BE2C (cell line): ENCODE measurements around the gene CSNK2B. TPM values are rescaled to one million over a fixed set of nuclear protein-coding genes. Genes with fewer than 3 reads are reported as not detected.

Source experiments
- DNase-seq: peaks from one replicate; pipeline ENCODE4 v3.0.0-alpha.2; 2020
- H3K27me3 ChIP-seq: fragments of 250-450 bp; sonication (Bioruptor Pico); 2 replicates; pipeline ENCODE4 v1.5.1; 2020; ENCODE audit warnings: mild to moderate bottlenecking
- H3K36me3 ChIP-seq: fragments of 250-450 bp; sonication (Bioruptor Pico); 2 replicates; pipeline ENCODE4 v1.5.1; 2020; ENCODE audit warnings: mild to moderate bottlenecking
- H3K4me1 ChIP-seq: fragments of 250-450 bp; sonication (Bioruptor Pico); 2 replicates; pipeline ENCODE4 v1.5.1; 2020
- H3K4me3 ChIP-seq: 2 replicates; pipeline ENCODE4 v1.5.1; 2011; ENCODE audit warnings: low read depth, low read length
- H3K9me3 ChIP-seq: fragments of 250-450 bp; sonication (Bioruptor Pico); 2 replicates; pipeline ENCODE4 v1.5.1; 2020
- polyA plus RNA-seq: library from polyadenylated mRNA; unstranded; fragments of >200 nt; gene quantifications from one replicate; pipeline ENCODE4 v1.2.1, GENCODE V29; 2012; ENCODE audit warnings: low read depth, missing spikeins; ENCODE audit not compliant: insufficient read length, insufficient read depth
- TF ChIP-seq, protein P1 (sequence below): IDR thresholded peaks from 2 replicates; pipeline ENCODE4 v1.5.1; 2012; ENCODE audit warnings: mild to moderate bottlenecking, low read depth, low read length

The CSNK2B gene
- 388 TPM for polyA plus RNA-seq

DNA sequence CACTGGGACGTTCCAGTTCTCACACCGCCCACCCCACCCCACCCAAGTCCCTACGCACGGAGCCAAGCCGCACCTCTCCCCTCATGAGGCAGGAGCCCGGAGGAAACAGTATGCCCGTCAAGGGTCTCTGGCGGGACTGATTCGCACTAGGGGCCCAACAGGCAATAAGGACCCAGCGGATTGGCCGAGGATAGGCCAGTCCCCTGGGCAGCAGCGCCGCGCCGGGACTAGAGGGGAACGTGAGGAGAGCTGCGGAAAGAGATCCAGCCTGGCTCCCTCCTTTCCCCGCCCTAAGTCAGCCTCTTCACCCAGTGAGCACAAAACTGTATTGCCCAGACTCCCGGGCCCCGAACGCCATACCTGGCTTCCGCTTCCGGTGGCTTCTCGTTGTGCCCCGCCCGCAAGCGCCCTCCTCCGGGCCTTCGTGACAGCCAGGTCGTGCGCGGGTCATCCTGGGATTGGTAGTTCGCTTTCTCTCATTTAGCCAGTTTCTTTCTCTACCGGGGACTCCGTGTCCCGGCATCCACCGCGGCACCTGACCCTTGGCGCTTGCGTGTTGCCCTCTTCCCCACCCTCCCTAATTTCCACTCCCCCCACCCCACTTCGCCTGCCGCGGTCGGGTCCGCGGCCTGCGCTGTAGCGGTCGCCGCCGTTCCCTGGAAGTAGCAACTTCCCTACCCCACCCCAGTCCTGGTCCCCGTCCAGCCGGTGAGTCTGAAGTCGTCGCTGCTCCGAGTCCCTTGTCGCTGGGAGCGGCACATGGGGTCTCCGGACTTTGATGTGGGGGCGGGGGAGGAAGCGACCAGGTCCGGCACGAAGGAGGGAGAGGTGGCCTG lies at the start of gene CSNK2B:
TSS of gene CSNK2B (plus strand) at position 580 of the 836 bp plus-strand sequence. CDS start 752 bp downstream, outside the sequence.
- peak; percentile 98 for DNase-seq
- TF ChIP-seq, protein P1, sequence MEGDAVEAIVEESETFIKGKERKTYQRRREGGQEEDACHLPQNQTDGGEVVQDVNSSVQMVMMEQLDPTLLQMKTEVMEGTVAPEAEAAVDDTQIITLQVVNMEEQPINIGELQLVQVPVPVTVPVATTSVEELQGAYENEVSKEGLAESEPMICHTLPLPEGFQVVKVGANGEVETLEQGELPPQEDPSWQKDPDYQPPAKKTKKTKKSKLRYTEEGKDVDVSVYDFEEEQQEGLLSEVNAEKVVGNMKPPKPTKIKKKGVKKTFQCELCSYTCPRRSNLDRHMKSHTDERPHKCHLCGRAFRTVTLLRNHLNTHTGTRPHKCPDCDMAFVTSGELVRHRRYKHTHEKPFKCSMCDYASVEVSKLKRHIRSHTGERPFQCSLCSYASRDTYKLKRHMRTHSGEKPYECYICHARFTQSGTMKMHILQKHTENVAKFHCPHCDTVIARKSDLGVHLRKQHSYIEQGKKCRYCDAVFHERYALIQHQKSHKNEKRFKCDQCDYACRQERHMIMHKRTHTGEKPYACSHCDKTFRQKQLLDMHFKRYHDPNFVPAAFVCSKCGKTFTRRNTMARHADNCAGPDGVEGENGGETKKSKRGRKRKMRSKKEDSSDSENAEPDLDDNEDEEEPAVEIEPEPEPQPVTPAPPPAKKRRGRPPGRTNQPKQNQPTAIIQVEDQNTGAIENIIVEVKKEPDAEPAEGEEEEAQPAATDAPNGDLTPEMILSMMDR: 0 out of 2 replicates have a peak, but pooled peaks have one; percentile 5
- Histone ChIP-seq H3K27me3 (no peaks in the 10 kb centered on the region), H3K9me3 (no peaks in the 10 kb centered on the region), H3K4me1 (no peaks in the 10 kb centered on the region), H3K36me3 (peaks cover 44% of the 10 kb centered on the region), H3K4me3 (peak within 1 kb of the TSS; percentile 87)

- Histone ChIP-seq H3K9me3 (no peaks in the 10 kb centered on the region), H3K27me3 (no peaks in the 10 kb centered on the region), H3K4me3 (no peak overlapping the region), H3K4me1 (no peaks in the 10 kb centered on the region), H3K36me3 (peaks cover 5% of the 10 kb centered on the region; the same call in 1 of the 2 replicates)
- TF ChIP-seq, protein P1: no peak
- no peak for DNase-seq
Observed at GRCh38 chr6:31617010-31617409, 48.9 kb upstream of the CSNK2B start.

DNA sequence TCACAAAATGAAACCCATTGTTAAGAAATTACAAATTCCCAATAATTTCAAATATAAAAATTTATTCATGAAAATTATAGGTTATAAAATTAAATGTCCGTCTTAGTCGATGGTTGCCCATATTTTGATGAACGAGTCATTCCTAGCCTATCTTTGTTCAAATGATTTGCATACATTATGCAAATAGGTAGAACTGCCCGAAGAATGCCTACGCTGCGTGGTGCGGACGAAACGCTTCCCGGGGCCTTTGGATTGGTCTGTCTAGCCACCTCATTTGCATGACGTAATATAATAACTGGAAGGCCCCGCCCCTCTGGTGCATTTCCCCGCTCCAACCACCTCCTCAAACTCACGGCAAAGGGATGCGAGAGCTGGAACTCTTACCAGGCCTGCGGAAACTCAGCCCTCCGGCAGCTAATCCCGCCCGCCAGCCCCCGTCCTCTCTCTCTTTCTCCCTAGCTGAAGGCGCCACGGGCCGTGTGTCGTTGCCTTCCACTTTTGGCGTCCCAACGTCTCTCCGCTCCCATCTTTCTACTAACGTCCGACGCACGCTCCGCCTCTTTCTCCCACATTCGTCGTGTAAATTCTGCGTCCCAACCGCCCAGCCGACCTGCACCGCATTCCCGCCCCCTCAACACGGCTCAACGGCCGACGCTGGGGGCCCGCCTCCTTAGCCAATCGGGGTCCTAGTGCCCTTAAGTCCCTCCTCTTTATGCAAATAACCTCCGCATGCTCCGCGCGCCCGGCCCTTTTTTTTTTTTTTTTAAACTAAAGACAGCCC lies 45.9 kb upstream of the CSNK2B start:
- Histone ChIP-seq H3K36me3 (peaks cover 32% of the 10 kb centered on the region), H3K4me3 (peak overlapping the region; percentile 70), H3K9me3 (no peaks in the 10 kb centered on the region), H3K4me1 (no peaks in the 10 kb centered on the region), H3K27me3 (no peaks in the 10 kb centered on the region)
- TF ChIP-seq, protein P1: no peak
- DNase-seq: peak; percentile 97

DNA sequence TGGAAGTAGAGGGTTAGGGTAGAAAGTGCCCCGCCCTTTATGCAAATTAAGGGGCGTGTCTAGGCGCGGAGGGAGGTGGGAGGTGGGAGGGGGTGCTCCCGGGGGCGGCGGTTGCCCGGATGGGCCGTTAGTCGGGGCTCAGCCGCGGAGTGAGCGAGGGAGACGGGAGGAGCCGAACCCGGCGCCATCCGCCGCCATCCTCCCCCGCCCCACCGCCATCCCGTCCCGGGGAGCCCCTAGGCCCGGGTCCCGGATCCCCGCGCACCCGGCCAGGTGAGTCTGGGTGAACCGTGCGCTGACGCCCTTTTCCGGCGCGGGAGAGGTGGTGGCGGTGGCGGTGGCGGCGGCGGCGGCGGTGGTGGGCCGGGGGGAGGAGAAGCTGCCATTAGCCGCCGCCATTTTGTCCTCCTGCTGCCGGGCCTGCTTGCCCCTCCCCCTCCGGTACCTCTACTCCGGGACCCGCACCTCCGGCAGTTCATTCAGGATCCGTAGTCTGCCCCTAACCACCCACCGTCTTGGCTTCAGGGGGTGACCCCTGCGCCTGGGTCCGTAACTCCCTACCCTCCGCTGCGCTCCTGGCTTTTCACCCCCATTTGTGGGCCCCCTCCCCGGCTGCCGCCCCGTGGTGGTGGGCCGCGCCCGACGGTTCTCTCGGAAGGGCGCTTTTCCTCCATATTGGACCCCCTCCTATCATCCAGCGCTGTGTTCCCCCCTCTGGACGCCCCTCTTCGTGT lies 45.1 kb upstream of the CSNK2B start, which contains the start of gene PRRC2A:
TSS of gene PRRC2A (plus strand) at position 130 of the 734 bp plus-strand sequence. CDS start 2,075 bp downstream, outside the sequence.
- Histone ChIP-seq H3K9me3 (no peaks in the 10 kb centered on the region), H3K4me3 (peak within 1 kb of the TSS; percentile 85), H3K36me3 (peaks cover 39% of the 10 kb centered on the region), H3K27me3 (no peaks in the 10 kb centered on the region), H3K4me1 (no peaks in the 10 kb centered on the region)
- TF ChIP-seq, protein P1: no peak
- peak; percentile 96 for DNase-seq

GRCh38 chr6:31621320-31621939 lies 44.5 kb upstream of the CSNK2B start:
- H3K4me1 ChIP-seq: no peaks in the 10 kb centered on the region
- no peaks in the 10 kb centered on the region for H3K27me3 ChIP-seq
- DNase-seq: no peak
- no peaks in the 10 kb centered on the region for H3K9me3 ChIP-seq
- peak overlapping the region; percentile 85 for H3K4me3 ChIP-seq
- TF ChIP-seq, protein P1: no peak
- peaks cover 46% of the 10 kb centered on the region for H3K36me3 ChIP-seq
